ENCODE data around the gene ARRDC4. TPM values are rescaled to one million over a fixed set of nuclear protein-coding genes. Genes with fewer than 3 reads are reported as not detected.

Gene ARRDC4
- total and polyA plus RNA-seq, 8 donors, result 10.8 to 32.7 (median 15.2) TPM

- TF ChIP-seq CTCF (IDR thresholded peaks at IDR 0.05), result no peak
- DNase-seq, result no peak
- Histone ChIP-seq H3K27ac (no peak overlapping the region), H3K4me1 (peaks cover 13 to 42% (median 28%) of the 10 kb centered on the region in 3 donors), H3K4me3 (no peak overlapping the region), H3K9me3 (no peaks in the 10 kb centered on the region), H3K27me3 (no peaks in the 10 kb centered on the region), H3K36me3 (no peaks in the 10 kb centered on the region)
- FAIRE-seq, result no peak
- WGBS, 2 donors, result 97 to 99% methylated on average over 3 of the region's 3 CpGs
- intact Hi-C loops (cut with DNase I), result no loop called here
- no peak for ATAC-seq
Observed at GRCh38 chr15:97994236-97994635, 33.7 kb downstream of the ARRDC4 start.

GRCh38 chr15:97995192-97995591, 34.7 kb downstream of the ARRDC4 start:
- no peak overlapping the region for H3K4me3 ChIP-seq
- no peaks in the 10 kb centered on the region for H3K36me3 ChIP-seq
- peaks cover 13 to 33% (median 28%) of the 10 kb centered on the region in 3 donors for H3K4me1 ChIP-seq
- H3K9me3 ChIP-seq, result no peaks in the 10 kb centered on the region
- no peak for DNase-seq
- WGBS, 2 donors, result 24 to 35% methylated on average over 3 of the region's 3 CpGs
- FAIRE-seq, result no peak
- no peak for TF ChIP-seq CTCF (IDR thresholded peaks at IDR 0.05)
- H3K27ac ChIP-seq, result peak overlapping the region in 3 of 4 donors; percentile 18 to 65 (median 46)
- no peaks in the 10 kb centered on the region for H3K27me3 ChIP-seq
- peak; percentile 32 to 53 (median 47) for ATAC-seq
- intact Hi-C loops (cut with DNase I), result no loop called here

- peaks cover 13 to 33% (median 28%) of the 10 kb centered on the region in 3 donors for H3K4me1 ChIP-seq
- H3K27me3 ChIP-seq, result no peaks in the 10 kb centered on the region
- H3K36me3 ChIP-seq, result no peaks in the 10 kb centered on the region
- 20 to 34% methylated on average over 5 of the region's 5 CpGs for WGBS, 2 donors
- ATAC-seq (peak in 3 of 4 donors; percentile 58 to 69 (median 65)), FAIRE-seq (no peak), DNase-seq (no peak)
- no peaks in the 10 kb centered on the region for H3K9me3 ChIP-seq
- no peak overlapping the region for H3K4me3 ChIP-seq
- intact Hi-C loops (cut with DNase I), result no loop called here
- TF ChIP-seq CTCF (IDR thresholded peaks at IDR 0.05), result peak in 1 of 4 donors; percentile 12
- peak overlapping the region in 3 of 4 donors; percentile 18 to 65 (median 46) for H3K27ac ChIP-seq
Observed at GRCh38 chr15:97995881-97996603, 35.5 kb downstream of the ARRDC4 start.

GRCh38 chr15:97998307-97999071, 38.0 kb downstream of the ARRDC4 start:
- FAIRE-seq, result no peak
- Histone ChIP-seq H3K4me3 (no peak overlapping the region), H3K4me1 (peaks cover 9 to 24% (median 14%) of the 10 kb centered on the region in 3 donors), H3K9me3 (no peaks in the 10 kb centered on the region), H3K27me3 (no peaks in the 10 kb centered on the region), H3K36me3 (no peaks in the 10 kb centered on the region), H3K27ac (no peak overlapping the region)
- no peak for TF ChIP-seq CTCF (IDR thresholded peaks at IDR 0.05)
- intact Hi-C loops (cut with DNase I), result no loop called here
- no peak for ATAC-seq
- WGBS, 2 donors, result 75 to 78% methylated on average over 5 of the region's 5 CpGs
- no peak for DNase-seq
